Left colon (tissue), 2 donors: Measurements from ENCODE around the gene SFXN5. TPM values are rescaled to one million over a fixed set of nuclear protein-coding genes. Genes with fewer than 3 reads are reported as not detected.

ENCODE experiments used
- ATAC-seq: fragments of 200-7000 bp; cut with Tn5 transposase; one replicate; pipeline ENCODE4 v1.9.1; 2020; ENCODE audit warnings: mild to moderate bottlenecking, moderate library complexity
- DNase-seq, 2 donors: peaks; one replicate each; pipeline ENCODE4 v3.0.0-alpha.2; 2020
- intact Hi-C, 2 donors: fragments of 100-400 bp; cut with DNase I in 1 of 2; cut with micrococcal nuclease in 1 of 2; formaldehyde crosslinking; loops; one replicate each; pipeline versions ENCODE4 v1.11.2 to v1.14.0; 2022; cut with DNase I, micrococcal nuclease
- total RNA-seq, 2 donors: library from RNA; stranded (reverse); fragmentation: NEBNext Ultra II Directional; extraction: Animal tissue kit (Norgen Biotek cat#: 25700); gene quantifications; one replicate each; pipeline ENCODE4 v1.2.1, GENCODE V29; 2021
- donor health status: DM: no; HTN: no; CAD: no.
- donor health status: DM: yes; HTN: yes; CAD: no.

SFXN5 gene
- total RNA-seq, 2 donors from 2014 or later, result 19.9 to 20.5 TPM

- ATAC-seq, result peak; percentile 35
These were observed 38.3 kb downstream of the SFXN5 start for GRCh38 chr2:73033142-73033765.

GRCh38 chr2:73032702-73033097, 38.8 kb downstream of the SFXN5 start:
- DNase-seq (no peak), ATAC-seq (peak; percentile 22)
- intact Hi-C loops, result no loop called here

More at GRCh38 chr2:73033142-73033765, 38.3 kb downstream of the SFXN5 start:
- peak in 1 of 2 donors; percentile 54 for DNase-seq
- intact Hi-C loops, result no loop called here

- intact Hi-C loops, result no loop called here
These were observed 39.5 kb downstream of the SFXN5 start for GRCh38 chr2:73031725-73032701.

GRCh38 chr2:73031095-73031678, 40.3 kb downstream of the SFXN5 start:
- intact Hi-C loops, result no loop called here

More at GRCh38 chr2:73031725-73032701, 39.5 kb downstream of the SFXN5 start:
- peak; percentile 76 to 83 for DNase-seq
- ATAC-seq, result peak; percentile 84

GRCh38 chr2:73028841-73029240, 42.7 kb downstream of the SFXN5 start:
- no peak for DNase-seq

More at GRCh38 chr2:73031095-73031678, 40.3 kb downstream of the SFXN5 start:
- no peak for DNase-seq
- ATAC-seq, result no peak

GRCh38 chr2:73027340-73027739, 44.2 kb downstream of the SFXN5 start:
- DNase-seq (no peak), ATAC-seq (no peak)
- intact Hi-C loops, result no loop called here

More at GRCh38 chr2:73028841-73029240, 42.7 kb downstream of the SFXN5 start:
- no peak for ATAC-seq
- intact Hi-C loops, result no loop called here

- DNase-seq (no peak), ATAC-seq (no peak)
- intact Hi-C loops, result no loop called here
These were observed 48.0 kb downstream of the SFXN5 start for GRCh38 chr2:73023497-73023896.

GRCh38 chr2:73022024-73022568, 49.4 kb downstream of the SFXN5 start:
- ATAC-seq (no peak), DNase-seq (no peak)
- intact Hi-C loops, result no loop called here

- intact Hi-C loops, result no loop called here
- DNase-seq (no peak), ATAC-seq (no peak)
These were observed 50.0 kb downstream of the SFXN5 start for GRCh38 chr2:73021371-73022010.

- no peak for DNase-seq
These were observed 50.7 kb downstream of the SFXN5 start for GRCh38 chr2:73020657-73021370.

GRCh38 chr2:73020306-73020656, 51.2 kb downstream of the SFXN5 start:
- DNase-seq, result no peak
- intact Hi-C loops, result no loop called here
- ATAC-seq, result no peak

More at GRCh38 chr2:73020657-73021370, 50.7 kb downstream of the SFXN5 start:
- ATAC-seq, result no peak
- intact Hi-C loops, result no loop called here

- ATAC-seq, result no peak
- no peak for DNase-seq
- intact Hi-C loops, result no loop called here
These were observed 53.2 kb downstream of the SFXN5 start for GRCh38 chr2:73018188-73018825.

GRCh38 chr2:73013936-73014335, 57.6 kb downstream of the SFXN5 start:
- no peak for ATAC-seq
- intact Hi-C loops, result no loop called here

GRCh38 chr2:73009177-73009839, 62.2 kb downstream of the SFXN5 start:
- DNase-seq (no peak), ATAC-seq (no peak)
- intact Hi-C loops, result no loop called here

More at GRCh38 chr2:73013936-73014335, 57.6 kb downstream of the SFXN5 start:
- no peak for DNase-seq

- intact Hi-C loops, result no loop called here
These were observed 62.8 kb downstream of the SFXN5 start for GRCh38 chr2:73008766-73009135.

GRCh38 chr2:73007991-73008765, 63.3 kb downstream of the SFXN5 start:
- peak; percentile 23 for ATAC-seq
- intact Hi-C loops, result no loop called here
- no peak for DNase-seq

More at GRCh38 chr2:73008766-73009135, 62.8 kb downstream of the SFXN5 start:
- ATAC-seq (no peak), DNase-seq (no peak)
